GM18511 (cell line): ENCODE measurements around the gene MYO9B.
"Not testable (repeated sequence)": the region's sequence is repeated elsewhere in the genome, so short reads cannot be mapped to it uniquely, and the experiment has no call there.

ENCODE experiments used
- ATAC-seq: cut with Tn5 transposase; IDR thresholded peaks from one replicate; pipeline ENCODE4 v1.9.1; 2021; ENCODE audit warnings: mild to moderate bottlenecking, moderate library complexity; ENCODE audit not compliant: unreplicated experiment

MYO9B gene

DNA sequence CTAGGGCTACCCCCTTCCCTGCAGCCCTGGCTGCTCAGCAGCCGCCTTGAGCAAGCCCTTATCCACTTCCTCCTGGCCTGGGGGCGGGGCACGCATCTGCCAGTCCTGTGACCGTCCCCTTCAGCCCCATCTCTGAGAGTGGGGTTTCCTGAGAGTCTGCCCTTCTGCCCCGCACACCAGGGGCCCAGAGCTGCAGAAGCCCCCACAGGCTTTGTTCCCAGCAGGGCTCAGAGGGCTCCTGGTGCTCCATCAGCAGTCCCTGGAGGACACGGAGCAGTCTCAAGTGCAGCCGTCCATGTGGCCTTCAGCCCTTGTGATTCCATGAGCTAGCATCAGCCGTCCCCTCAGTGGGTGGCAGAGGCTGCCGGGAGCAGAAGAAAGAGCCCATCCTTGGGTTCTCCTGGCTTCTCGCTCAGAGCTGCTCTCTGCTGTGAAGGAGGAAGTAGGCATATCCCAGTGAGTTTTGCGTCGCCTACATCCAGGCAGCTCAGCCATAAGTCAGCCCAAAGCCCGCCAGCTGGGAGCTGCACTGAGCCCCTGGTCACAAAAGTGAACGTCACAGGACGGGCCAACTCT, 16.3 kb downstream of the MYO9B start:
- no peak for ATAC-seq

DNA sequence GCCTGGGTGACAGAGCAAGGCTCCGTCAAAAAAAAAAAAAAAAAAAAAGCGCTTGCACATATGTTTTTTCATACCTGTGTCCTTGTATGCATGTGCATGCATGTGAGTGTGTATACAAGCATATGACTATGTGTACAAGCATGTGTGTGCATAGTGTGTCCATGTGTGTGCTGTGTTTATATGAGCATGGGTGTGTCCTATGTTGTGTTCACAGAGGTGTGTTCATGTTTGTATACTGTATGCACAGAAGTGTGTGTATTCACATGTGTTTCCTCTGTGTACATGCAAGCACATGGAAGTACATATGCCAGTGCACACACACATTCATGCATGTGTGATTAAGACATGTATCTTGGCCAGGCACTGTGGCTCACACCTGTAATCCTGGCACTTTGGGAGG, 17.1 kb downstream of the MYO9B start:
- no peak for ATAC-seq

DNA sequence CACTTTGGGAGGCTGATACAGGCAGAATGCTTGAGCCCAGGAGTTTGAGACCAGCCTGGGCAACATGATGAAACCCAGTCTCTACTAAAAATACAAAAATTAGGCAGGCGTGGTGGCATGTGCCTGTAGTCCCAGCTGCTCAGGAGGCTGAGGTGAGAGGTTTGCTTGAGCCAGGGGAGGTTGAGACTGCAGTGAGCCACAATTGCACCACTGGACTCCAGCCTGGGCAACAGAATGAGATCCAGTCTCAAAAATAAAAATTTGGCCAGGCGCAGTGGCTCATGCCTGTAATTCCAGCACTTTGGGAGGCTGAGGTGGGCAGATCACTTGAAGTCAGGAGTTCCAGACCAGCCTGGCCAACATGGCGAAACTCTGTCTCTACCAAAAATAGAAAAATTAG, 19.1 kb downstream of the MYO9B start:
- ATAC-seq, result not testable (repeated sequence)

DNA sequence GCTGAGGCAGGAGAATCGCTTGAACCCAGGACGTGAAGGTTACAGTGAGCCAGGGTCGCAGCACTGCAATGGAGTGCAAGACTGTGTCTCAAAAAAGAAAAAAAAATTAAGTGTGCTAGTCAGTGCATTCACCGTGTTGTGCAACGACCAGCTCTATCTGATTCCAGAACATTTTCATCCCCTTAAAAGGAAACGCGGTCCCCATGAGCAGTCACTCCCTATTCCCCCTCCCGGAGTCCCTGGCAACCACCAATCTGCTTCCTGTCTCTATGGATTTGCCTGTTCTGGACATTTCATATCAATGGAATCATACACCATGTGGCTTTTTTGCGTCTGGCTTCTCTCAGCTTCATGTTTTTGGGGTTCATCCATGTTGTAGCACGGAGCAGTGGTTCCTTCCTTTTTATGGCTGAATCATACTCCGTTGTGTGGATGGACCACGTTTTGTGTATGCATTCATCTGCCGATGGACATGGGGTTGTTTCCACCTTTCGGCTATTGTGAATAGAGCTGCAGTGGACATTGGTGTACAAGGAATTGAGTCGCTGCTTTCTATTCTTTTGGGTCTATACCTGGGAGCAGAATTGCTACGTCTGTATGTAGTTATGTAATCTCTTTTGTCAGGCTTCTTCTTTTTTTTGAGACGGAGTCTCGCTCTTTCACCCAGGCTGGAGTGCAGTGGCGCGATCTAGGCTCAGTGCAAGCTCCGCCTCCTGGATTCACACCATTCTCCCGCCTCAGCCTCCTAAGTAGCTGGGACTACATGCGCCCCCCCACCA, 19.8 kb downstream of the MYO9B start:
- no peak for ATAC-seq

DNA sequence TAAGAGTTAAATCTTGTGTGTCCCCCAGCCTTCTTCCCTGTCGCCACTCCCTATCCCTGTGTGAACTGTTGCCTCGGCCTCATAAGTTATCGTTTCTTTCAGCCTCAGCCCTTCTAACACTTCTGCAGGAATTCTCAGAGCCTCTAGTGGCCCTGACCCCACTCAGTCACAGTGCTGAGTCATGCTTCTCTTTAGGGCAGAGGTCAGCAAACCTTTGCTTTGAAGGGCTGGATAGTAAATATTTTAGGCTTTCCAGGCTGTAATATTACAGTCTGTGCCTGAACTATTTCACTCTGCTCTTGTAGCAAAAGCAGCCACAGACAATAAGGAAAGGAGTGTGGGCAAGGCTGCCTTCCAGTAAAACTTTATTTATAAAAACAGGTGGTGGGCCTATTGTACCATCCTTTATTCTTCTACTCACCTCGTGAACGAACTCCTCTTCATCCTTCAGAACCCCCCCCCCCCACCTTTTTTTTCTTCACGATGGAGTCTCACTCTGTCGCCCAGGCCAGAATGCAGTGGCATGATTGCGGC, 22.1 kb downstream of the MYO9B start:
- ATAC-seq, result no peak

DNA sequence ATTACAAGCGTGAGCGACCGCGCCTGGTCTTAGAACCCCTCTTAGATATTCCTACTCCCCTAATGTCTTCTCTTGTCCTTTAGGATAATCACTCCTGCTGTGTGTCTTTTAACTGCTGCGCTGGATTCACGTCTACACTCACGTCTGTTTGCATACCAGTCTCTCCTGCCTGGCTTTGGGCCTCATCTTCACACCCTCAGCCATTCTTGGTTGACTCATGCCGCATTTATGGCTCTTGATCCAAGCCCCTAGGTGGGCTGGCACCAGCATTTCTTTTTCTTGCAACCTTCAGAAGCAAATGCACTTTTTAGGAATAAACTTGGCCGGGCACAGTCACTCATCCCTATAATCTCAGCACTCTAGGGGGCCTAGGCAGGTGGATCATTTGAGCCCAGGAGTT, 22.7 kb downstream of the MYO9B start:
- ATAC-seq, result no peak

DNA sequence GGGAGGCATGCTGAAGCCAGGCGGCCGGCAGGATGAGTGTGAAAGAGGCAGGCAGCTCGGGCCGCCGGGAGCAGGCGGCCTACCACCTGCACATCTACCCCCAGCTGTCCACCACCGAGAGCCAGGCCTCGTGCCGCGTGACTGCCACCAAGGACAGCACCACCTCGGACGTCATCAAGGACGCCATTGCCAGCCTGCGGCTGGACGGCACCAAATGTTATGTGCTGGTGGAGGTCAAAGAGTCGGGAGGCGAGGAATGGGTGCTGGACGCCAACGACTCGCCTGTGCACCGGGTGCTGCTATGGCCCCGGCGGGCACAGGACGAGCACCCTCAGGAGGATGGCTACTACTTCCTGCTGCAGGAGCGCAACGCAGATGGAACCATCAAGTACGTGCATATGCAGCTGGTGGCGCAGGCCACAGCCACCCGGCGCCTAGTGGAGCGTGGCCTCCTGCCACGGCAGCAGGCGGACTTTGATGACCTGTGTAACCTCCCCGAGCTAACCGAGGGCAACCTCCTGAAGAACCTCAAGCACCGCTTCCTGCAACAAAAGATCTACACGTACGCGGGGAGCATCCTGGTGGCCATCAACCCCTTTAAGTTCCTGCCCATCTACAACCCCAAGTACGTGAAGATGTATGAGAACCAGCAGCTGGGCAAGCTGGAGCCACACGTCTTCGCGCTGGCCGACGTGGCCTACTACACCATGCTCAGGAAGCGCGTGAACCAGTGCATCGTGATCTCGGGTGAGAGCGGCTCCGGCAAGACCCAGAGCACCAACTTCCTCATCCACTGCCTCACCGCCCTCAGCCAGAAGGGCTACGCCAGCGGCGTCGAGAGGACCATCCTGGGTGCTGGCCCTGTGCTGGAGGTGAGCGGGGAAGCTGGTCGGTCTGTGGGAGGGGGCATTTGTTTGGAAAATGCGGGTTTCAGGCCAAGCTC, 26.4 kb downstream of the MYO9B start:
- no peak for ATAC-seq

DNA sequence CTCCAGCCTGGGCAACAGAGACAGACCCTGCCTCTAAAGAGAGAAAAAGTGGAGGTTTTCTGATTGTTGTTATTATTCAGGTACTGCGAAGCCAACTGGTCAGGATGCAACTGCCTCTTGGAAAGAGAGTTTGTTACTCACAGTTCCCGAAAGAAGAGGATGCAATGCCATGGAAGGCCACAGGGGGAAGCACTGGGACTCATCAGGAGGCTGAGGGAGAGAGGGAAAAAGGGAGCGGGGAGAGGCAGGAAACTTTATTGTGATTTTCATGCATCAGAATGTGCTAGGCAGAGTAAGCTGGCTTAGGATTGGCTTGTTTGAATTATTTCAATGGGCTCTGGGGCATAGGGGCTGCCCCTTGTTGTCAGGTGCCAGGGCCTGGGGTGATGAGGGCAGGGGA, 27.6 kb downstream of the MYO9B start:
- ATAC-seq, result no peak

DNA sequence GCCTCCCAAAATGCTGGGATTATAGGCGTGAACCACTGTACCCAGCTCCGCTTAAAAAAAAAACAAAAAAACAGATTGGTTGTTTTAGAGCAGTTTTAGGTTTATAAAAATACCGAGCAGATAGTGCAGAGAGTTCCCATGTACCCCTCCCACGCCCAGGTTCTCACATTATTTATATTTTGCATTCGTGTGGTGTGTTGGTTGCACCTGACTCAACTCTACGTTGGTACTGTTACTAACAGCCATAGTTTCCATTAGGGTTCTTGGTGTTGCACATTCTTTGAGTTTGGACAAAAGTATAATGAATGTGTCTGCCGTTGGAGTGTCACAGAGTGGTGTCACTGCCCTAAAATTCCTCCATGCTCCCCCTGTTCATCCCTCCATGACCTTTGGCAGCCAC, 29.1 kb downstream of the MYO9B start:
- ATAC-seq, result no peak

DNA sequence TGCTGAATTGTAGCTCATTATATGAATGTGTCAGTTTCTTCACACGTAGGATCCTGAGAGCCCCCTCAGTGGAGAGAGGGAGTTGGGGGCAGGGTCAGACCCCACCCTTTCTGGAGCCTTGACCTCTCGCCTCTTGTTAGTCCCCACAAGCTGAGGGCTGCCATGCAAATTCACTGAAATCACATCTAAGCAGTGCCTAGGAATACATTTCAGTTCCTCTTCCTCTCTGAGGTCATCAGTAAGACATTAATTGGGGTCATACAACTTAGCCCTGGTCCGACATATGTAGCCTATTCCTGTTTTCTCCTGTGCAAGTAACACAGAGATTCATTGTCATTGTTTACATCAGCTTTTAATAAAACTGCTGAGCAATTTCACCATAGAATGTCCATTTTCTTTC, 30.0 kb downstream of the MYO9B start:
- no peak for ATAC-seq

DNA sequence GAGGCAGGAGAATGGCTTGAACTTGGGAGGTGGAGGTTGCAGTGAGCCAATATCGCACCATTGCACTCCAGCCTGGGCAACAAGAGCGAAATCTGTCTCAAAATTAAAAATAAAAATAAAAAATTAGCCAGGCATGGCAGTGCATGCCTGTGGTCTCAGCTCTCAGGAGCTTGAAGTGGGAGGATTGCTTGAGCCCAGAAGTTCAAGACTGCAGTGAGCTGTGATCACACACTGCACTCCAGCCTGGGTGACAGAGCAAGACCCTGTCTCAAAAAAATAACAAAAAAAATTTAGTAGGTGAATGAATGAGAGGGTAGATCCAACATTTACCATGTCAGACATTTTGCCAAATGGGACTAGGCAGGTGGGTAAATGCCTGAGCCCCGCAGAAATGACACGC, 31.4 kb downstream of the MYO9B start:
- not testable (repeated sequence) for ATAC-seq

DNA sequence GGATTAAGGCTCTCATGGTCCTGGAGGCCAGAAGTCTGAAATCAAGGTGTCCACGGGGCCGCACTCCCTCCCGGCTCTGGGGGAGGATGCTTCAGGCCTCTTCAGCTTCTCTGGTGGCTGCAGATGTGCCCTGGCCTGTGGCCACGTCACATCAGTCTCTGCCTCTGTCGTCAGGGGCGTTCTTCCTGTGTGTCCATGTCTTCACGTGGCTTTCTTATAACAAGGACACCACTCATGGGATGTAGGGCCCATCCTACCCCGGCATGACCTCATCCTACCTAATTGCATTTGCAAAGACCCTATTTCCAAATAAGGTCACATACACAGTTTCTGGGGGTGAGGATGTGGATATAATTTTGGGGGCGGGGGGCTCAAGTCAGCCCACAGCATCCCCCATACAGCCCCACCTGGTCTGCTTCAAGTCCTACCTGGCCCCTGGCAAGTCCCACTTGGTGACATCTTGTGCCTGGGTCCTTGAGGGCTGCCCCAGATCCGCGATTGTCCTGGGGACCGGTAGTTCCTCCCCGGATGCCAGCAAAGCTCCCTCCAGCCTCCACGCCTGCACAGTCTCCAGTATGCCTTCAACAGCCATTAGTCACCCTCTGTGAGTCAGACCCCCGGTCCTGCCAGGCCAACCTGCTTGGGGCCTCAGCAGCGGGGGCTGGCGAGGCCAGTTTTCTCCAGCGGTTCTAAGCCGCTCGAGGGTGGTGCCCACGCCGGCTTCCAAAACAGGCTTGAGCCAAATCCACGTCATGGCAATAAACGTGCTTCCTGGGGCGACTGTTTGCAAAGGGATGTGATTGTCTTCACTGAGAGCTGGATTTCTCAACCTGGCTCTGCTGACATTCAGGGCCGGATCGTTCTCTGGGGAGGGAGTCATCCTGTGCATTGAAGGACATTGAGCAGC, 32.2 kb downstream of the MYO9B start:
- ATAC-seq, result no peak

DNA sequence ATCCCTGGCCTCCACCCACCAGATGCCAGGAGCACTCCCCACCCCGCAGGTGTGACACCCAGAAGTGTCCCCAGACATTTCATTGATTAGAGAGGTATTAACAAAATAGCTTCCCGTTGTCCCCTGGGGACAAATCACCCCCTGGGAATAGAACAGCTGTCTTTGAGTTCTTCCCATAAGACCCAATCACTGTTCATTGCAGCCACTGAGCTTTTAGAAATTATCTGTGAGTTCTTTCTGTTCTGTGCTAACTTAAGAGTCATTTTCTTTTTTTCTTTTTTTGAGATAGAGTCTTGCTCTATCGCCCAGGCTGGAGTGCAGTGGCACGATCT, 32.8 kb downstream of the MYO9B start:
- ATAC-seq, result no peak

DNA sequence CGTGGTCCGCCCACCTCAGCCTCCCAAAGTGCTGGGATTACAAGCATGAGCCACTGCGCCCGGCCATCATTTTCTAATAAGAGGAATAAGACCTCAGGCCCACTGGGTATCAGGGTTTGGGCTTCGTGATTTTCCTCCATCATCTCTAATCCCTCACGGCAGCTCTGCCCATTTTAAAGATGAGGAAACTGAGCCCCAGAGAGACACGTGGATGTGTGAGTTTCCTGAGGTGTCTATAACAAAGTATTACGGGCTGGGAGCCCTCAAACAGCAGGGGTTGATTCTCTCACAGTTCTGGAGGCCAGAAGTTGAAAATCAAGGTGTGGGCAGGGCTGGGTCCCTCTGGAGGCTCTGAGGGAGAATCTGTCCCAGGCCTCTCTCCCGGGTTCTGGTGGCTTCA, 33.7 kb downstream of the MYO9B start:
- no peak for ATAC-seq

DNA sequence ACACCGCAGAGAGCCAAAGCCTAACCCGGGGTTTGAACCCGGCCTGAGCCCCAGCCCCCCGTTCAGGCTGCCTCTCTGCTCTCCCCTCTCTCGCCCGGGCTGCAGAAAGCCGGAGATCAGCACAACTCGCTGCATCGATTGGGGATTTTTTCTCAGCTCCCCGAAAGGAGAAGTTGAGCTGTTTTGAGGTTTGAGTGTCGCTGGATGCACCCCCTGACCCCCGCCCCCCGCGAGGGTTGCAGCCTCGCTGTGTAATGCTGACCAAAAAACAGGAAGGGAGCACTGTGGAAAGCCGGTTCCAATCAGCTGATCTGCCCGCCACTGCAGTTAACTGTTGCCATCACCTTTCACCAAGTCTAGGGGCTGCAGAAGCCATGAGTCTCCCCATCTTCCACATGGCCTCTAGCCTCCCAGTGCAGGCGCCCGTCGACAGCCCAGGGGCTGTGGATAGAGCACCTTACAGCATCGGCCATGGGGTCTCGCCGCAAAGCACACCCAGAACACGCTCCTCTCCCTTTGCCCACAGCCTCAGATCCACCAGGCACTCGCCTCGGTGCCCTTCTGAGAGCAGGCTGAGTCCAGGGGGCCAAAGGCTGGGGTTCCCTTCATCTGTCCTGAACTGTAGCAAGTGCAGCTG, 34.5 kb downstream of the MYO9B start:
- peak; percentile 74 for ATAC-seq

DNA sequence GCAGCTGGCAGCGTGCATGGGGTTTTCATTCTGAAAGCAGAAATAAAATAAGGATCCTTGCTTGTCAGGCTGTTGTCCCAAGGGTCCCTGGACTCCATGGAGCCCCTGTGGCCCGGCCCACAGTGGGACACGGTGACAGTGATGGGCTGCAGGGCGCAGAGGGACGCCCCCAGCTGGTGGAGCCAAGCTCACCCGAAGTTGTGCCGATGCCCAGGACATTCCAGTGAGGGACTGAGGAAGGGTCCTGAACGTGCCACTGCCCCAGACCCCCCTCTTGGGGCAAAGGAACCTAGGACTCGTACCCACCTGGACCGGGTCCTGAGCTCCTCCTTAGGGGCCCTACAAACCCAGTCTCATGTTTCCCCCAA, 35.0 kb downstream of the MYO9B start:
- no peak for ATAC-seq

DNA sequence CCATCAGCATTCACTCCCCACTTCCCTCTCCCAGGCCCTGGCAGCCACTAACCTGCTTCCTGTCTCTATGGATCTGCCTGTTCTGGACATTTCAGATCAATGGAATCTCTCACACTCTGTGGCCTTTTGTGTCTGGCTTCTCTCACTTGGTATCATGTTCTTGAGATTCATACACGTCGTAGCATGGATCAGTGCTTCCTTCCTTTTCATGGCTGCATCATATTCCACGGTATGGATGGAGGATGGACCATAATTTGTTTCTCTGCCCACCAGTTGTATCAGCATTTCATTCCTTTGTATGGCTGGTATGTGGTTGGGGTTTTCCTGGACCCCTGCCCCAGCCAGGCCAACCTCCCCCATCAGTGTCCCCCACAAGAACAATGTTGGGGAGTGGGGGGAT, 36.2 kb downstream of the MYO9B start:
- ATAC-seq, result no peak

DNA sequence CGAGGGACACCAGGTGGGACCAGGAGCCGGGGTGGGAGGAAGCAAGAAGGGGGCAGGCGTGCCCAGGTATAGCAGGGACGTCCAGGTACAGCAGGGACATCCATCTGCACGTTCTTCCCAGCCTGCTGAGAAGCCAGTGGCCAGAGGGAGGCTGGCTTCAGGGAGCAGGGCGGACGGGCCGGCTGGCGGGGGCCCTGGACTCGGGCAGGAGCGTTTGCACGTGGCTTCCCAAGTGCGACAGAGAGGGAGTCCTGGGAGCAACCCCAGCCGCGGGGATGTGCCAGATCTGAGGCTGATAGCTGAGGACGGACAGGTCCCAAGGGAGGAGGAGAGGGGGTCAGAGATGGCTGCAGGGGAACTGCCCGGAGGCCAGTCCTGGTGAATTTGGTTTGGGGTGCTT, 36.7 kb downstream of the MYO9B start:
- ATAC-seq, result no peak

DNA sequence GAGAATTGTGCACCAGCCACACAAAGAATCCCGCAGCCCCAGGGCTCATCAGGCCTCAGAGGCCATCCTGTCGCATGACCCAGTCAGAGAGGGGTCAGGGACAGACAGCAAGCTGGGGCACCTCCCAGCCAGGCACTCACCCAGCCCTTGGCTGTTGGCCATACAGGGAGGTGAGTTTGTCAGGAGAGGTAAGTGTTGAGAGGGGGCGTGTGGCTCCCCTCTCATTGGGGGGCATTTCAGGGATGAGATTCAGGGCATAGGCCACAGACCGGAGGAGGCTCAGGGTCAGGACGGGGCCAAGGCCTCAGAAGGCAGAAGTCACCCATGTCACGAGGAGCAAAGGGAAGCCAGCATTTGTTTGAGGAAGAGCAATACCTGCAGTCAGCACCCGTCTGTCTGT, 37.1 kb downstream of the MYO9B start:
- no peak for ATAC-seq

DNA sequence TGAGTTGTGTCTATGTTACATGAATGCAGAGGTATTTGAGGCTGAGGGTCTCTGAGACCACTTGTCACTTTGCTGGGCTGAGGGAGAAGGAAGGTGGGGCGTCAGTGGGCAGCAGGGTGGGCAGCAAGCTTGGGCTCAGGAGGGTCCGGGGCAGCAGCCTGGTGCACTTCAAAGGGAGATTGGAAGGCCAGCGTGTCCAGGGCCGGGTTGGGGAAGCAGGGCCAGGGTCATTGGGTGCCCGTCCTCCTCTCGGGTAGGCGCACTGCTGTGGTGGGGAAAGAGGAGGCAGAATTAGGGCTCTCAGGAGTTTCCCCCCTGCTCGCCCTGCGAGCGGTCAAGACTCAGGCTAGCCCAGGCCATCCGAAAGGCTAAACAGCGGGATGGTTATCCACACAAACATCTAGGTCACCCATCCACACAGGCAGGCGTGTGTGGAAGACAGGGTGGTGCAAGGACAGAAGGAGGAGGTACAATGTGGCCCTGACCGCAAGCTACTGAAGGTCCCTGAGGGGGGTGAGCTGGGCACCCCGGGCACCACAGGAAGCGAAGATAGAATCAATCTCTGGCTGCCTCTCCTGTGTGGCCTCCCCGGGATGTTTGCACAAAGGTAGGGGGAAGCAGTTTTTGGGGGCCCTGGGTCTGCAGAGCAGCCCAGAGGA, 37.7 kb downstream of the MYO9B start:
- no peak for ATAC-seq
